NCI-H2029 treated with DMSO at 0.1 percent for 48 hours (cell line): ENCODE measurements around the gene SLC35F3.
A peak's percentile ranks its signal among the peaks of the same experiment; 100 is the strongest.
"Not testable (repeated sequence)": the region's sequence is repeated elsewhere in the genome, so short reads cannot be mapped to it uniquely, and the experiment has no call there.

Source experiments
- DNase-seq: peaks from one replicate; lab custom pipeline; 2025; lab: John Stamatoyannopoulos, UW

Gene SLC35F3

GRCh38 chr1:234199476-234200127 lies 295.1 kb downstream of the SLC35F3 start:
- no peak for DNase-seq

- DNase-seq, result no peak
Measured at GRCh38 chr1:234200566-234200965, 296.1 kb downstream of the SLC35F3 start.

- DNase-seq, result no peak
Measured at GRCh38 chr1:234201600-234201999, 297.1 kb downstream of the SLC35F3 start.

- no peak for DNase-seq
Measured at GRCh38 chr1:234205966-234206365, 301.5 kb downstream of the SLC35F3 start.

- DNase-seq, result no peak
Measured at GRCh38 chr1:234206651-234207284, 302.3 kb downstream of the SLC35F3 start.

- no peak for DNase-seq
Measured at GRCh38 chr1:234208351-234208750, 303.9 kb downstream of the SLC35F3 start.

GRCh38 chr1:234208791-234209190 lies 304.3 kb downstream of the SLC35F3 start:
- no peak for DNase-seq

GRCh38 chr1:234210429-234210828 lies 306.0 kb downstream of the SLC35F3 start:
- DNase-seq, result not testable (repeated sequence)

- not testable (repeated sequence) for DNase-seq
Measured at GRCh38 chr1:234211855-234212254, 307.4 kb downstream of the SLC35F3 start.

- peak; percentile 57 for DNase-seq
Measured at GRCh38 chr1:234212764-234213657, 308.5 kb downstream of the SLC35F3 start.

- no peak for DNase-seq
Measured at GRCh38 chr1:234213658-234214128, 309.2 kb downstream of the SLC35F3 start.

- no peak for DNase-seq
Measured at GRCh38 chr1:234214129-234214910, 309.8 kb downstream of the SLC35F3 start.

GRCh38 chr1:234214911-234215892 lies 310.7 kb downstream of the SLC35F3 start:
- DNase-seq, result no peak

GRCh38 chr1:234216116-234216703 lies 311.7 kb downstream of the SLC35F3 start:
- no peak for DNase-seq

- DNase-seq, result no peak
Measured at GRCh38 chr1:234217316-234217840, 312.9 kb downstream of the SLC35F3 start.

GRCh38 chr1:234218078-234218477 lies 313.6 kb downstream of the SLC35F3 start:
- no peak for DNase-seq

- DNase-seq, result no peak
Measured at GRCh38 chr1:234219711-234220110, 315.2 kb downstream of the SLC35F3 start.

- DNase-seq, result no peak
Measured at GRCh38 chr1:234221601-234222000, 317.1 kb downstream of the SLC35F3 start.

- no peak for DNase-seq
Measured at GRCh38 chr1:234222561-234223280, 318.2 kb downstream of the SLC35F3 start.
